HUDEP-2 (cell line): Measurements from ENCODE around the gene PCDHGA5.
"Not testable (repeated sequence)": the region's sequence is repeated elsewhere in the genome, so short reads cannot be mapped to it uniquely, and the experiment has no call there.

Source experiments
- DNase-seq, 76 experiments: peaks; one replicate each; lab custom pipeline; 2025; ENCODE audit not compliant: unreplicated experiment in 76 of 76; lab: John Stamatoyannopoulos, UW

The PCDHGA5 gene

GRCh38 chr5:141363952-141364660 is at the start of gene PCDHGA5:
PCDHGA5 (plus strand) TSS chr5:141364162; CDS start chr5:141364331, 169 bp downstream.
- DNase-seq: no peak

DNA sequence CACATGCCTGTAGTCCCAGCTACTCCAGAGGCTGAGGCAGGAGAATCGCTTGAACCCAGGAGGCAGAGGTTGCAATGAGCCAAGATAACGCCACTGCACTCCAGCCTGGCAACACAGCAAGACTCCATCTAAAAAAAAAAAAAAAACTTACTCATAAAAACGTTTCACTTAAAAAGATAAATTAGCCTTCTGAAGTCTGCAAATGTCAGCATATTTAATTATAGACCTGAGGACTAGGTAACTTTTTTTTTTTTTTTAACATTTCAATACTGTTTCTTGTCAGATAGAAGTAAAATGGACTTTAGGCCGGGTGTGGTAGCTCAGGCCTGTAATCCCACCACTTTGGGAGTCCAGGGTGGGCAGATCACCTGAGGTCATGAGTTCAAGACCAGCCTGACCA is 47.0 kb upstream of the PCDHGA5 start:
- DNase-seq: not testable (repeated sequence)

GRCh38 chr5:141319202-141319601 is 44.8 kb upstream of the PCDHGA5 start:
- DNase-seq: no peak

- no peak for DNase-seq
These were observed 44.3 kb upstream of the PCDHGA5 start for GRCh38 chr5:141319699-141320098.

DNA sequence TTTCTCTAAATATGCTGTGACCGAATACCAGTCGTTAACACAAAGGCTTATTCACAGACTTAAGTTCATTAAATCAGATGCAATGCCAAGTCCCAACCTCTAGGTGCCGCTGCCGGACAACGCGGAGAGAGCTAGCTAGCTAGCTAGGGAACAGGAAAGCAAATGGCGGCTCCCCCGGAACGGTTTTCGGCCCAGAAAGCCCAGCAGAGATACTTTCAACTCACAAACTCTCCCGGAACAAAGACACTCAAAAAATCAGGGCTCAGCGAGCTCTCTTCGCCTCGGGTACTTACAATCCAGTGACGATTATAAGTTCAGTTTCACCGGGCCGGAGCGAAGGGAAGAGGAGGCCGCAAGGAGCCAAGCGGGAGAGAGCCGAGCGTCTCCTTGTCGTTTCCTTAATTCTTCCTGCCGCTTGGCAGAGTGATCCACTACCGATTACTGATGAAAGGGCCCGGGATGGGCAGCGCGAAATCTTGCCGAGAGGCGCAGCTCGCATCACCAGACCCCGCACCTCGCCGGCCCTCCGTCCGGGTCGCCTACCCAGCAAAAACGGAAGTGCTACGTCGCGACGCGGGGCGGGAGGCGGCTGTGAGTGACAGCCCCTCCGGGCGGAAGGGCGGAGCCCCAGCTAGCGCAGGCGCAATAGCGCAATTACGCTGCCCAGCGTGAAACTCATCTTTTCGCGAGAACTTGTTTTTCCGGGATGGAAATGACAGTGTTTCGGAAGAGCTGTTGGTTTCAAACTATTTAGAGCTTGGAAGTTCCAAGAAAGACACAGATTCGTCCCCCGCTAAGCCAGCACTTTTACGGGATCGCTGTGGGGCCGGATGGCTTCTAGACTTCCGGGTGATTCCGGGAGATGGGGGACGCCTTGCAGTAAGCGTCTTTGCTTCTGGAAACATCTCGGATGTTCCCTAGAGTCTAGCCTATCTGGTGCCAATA is 43.5 kb upstream of the PCDHGA5 start, which contains the start of gene TAF7:
TAF7 (minus strand) TSS at position 560 of the 945 bp plus-strand sequence. CDS start 740 bp downstream, outside the sequence.
- peak in 75 of 76 experiments; percentile 37 to 93 (median 78) for DNase-seq

DNA sequence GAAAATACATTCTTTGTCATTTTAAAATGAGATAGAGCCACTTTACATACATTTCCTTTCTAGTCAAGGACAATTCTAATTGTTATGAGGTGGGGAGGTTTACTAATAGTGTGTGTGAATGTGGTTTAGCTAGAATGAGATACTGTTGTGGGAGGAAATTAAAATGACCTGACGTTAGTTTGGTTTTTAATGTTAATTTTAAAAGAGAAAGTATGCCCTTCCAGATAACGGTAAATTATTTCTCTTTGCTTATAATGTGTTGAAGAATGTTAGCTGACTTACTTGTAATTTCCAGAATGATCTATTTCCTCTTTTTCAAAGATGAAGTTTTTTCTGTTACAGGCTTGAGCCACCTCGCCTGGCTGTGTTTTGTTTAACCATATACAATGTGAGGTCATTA is 41.7 kb upstream of the PCDHGA5 start:
- DNase-seq: no peak

- peak in 25 of 76 experiments; percentile 2 to 36 (median 11) for DNase-seq
These were observed 37.7 kb upstream of the PCDHGA5 start for GRCh38 chr5:141326088-141326854.

- no peak for DNase-seq
These were observed 35.7 kb upstream of the PCDHGA5 start for GRCh38 chr5:141328231-141328630.

GRCh38 chr5:141330299-141331080 is 33.5 kb upstream of the PCDHGA5 start, which contains the start of gene PCDHGA1:
PCDHGA1 (plus strand) TSS chr5:141330514.
- DNase-seq: peak in 4 of 76 experiments; percentile 1 to 25 (median 12)

DNA sequence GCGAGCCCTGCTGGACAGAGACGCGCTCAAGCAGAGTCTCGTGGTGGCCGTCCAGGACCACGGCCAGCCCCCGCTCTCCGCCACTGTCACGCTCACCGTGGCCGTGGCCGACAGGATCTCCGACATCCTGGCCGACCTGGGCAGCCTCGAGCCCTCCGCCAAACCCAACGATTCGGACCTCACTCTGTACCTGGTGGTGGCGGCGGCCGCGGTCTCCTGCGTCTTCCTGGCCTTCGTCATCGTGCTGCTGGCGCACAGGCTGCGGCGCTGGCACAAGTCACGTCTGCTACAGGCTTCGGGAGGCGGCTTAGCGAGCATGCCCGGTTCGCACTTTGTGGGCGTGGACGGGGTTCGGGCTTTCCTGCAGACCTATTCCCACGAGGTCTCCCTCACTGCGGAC is 31.4 kb upstream of the PCDHGA5 start:
- DNase-seq: not testable (repeated sequence)

DNA sequence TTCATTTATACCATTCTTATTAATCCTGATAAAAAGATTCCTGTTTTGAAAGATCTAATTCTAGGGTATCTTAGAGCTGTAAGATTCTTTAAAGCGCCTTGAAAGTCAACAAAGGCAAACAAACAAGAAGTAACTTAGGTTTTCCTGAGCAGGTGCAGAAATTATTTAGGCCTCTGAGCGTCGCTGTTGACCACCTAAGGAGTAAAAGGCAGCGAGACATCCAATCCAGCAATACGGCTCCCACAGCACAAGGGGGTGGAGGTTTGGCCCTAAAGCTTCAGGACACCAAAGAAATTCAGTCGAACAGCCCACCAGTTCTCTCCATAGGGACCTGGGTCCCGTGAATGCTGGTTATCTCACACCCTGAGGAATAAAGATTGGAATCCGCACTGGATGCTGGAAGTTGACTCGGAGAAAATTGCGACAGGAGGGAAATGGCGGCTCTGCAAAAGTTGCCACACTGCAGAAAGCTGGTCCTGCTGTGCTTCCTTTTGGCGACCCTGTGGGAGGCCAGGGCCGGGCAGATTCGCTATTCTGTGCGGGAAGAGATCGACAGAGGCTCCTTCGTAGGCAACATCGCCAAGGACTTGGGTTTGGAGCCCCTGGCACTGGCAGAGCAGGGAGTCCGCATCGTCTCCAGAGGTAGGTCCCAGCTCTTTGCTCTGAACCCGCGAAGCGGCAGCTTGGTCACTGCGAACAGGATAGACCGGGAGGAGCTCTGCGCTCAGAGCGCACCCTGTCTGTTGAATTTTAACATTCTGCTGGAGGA is 25.2 kb upstream of the PCDHGA5 start, which contains the start of gene PCDHGA2:
PCDHGA2 (plus strand) TSS at position 223 of the 769 bp plus-strand sequence.
- DNase-seq: no peak

- DNase-seq: not testable (repeated sequence)
These were observed 23.1 kb upstream of the PCDHGA5 start for GRCh38 chr5:141340781-141341354.

DNA sequence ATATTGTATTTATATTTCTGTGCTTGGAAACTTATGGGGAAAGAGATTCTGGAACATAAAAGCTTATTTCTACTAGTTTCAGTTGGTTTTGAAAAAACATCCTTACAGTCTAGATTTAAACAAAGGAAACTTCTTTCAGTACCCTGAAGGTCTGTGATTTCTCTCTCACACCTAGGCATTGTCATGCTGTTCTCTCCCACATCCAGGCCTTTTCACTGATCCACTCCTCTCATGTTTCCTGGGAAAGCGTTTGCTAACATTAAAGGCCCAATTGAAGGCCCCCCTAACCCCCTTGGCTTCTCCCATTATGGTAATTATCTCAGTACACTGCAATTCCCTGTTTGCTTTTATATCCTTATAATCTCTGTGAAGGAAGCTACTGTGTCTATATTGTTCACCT is 21.2 kb upstream of the PCDHGA5 start:
- DNase-seq: no peak

DNA sequence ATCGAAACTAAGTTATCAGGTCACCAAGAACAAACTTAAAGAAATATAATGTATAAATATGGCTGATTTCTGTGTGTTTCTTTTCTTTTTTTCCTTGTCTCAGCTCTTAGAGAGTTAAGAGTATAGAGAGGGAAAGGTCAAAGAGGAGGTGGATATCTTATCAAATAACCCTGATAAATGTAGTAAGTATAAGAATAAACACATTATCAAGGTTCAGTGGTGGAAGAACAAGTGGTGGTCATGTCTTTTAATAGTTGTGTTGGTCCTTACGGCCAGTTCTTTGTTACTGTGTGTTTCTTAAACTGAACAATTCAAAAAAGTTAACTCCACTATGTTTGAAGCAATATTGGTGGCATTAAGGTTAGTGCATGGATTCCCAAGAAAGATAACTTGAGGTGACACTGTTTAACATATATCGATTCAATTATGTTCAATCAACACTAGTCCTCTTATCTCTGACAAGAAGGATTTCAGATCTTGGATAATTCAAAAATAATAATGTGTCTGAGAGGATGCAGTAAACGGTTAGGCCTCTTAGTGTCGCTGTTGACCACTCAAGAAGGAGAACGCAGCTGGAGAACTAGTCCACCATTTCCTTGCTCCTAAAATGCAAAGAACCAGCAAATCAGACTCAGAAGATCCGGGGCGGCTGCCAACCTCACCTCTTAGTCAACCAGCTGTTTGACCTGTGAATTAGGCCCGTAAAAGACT is 20.6 kb upstream of the PCDHGA5 start, which contains the start of gene PCDHGA3:
PCDHGA3 (plus strand) TSS at position 588 of the 711 bp plus-strand sequence. CDS start 205 bp downstream, outside the sequence.
- peak in 1 of 76 experiments; percentile 2 for DNase-seq

DNA sequence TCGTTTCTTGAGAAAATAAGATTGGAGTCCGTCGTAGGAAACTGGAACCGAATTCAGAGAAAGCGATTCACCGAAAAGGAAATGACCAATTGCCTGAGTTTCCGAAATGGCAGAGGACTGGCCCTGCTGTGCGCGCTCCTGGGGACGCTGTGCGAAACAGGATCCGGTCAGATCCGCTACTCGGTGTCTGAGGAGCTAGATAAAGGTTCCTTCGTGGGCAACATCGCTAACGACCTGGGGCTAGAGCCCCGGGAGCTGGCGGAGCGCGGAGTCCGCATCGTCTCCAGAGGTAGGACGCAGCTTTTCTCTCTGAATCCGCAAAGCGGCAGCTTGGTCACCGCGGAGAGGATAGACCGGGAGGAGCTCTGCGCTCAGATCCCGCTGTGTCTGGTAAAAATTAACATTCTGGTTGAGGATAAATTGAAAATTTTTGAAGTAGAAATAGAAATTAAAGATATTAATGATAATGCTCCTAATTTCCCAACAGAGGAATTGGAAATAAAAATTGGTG is 20.0 kb upstream of the PCDHGA5 start:
- no peak for DNase-seq

- no peak for DNase-seq
These were observed 18.6 kb upstream of the PCDHGA5 start for GRCh38 chr5:141345327-141345726.

GRCh38 chr5:141346017-141346416 is 17.9 kb upstream of the PCDHGA5 start:
- DNase-seq: not testable (repeated sequence)
